HL-60 (cell line): ENCODE results near the gene SEPTIN5.

ENCODE experiments used
- CTCF ChIP-seq: IDR thresholded peaks from one replicate; pipeline ENCODE4 v1.5.1; 2011; ENCODE audit warnings: low read length, control low read depth, inconsistent platforms; ENCODE audit not compliant: insufficient read depth
- POLR2AphosphoS5 ChIP-seq: IDR thresholded peaks from 2 replicates; pipeline ENCODE4 v1.6.1; 2012; ENCODE audit warnings: low read depth
- TF ChIP-seq, protein P1 (sequence below): IDR thresholded peaks from 2 replicates; pipeline ENCODE4 v1.6.1; 2012; ENCODE audit warnings: low read depth; ENCODE audit not compliant: insufficient replicate concordance

DNA sequence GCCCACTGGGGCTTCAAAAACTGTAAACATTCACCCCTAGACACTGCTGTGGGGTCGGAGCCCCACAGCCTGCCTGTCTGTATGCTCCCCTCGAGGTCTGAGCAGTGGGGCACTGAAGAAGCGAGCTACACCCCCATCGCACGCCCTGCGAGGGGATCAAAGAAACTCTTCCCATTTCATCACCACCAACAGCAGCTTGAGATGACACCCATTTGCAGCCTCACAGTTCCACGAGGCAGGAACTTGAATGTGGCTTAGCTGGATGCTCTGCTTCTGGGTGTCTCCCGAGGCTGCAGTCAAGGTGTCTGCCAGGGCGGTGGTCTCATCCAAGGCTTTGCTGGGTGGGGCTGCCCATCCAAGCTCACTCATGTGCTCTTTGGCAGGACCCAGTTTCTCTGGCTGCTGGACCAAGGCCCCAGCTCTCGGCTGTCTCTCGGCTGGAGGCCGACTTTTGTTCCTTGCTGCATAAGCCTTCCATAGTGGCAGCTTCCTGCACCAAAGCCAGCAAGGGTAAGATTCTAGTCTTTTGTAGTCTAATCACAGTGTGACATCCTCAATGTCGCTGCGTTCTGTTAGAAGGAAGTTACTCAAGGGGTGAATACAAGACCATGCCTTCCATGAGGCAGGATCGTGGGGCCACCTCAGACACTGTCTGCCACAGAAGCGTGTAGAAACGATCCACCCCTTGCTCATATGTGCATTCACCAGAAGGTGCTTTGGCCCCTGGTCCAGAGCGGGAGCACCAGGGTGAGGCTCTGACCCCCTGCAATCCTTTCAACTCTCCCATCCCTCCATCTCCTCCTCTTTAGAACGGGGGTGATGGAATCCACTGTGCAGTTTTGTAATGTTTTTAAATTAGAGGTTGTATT is 46.2 kb upstream of the SEPTIN5 start:
- TF ChIP-seq CTCF (no peak), POLR2AphosphoS5 (no peak)
- TF ChIP-seq, protein P1, sequence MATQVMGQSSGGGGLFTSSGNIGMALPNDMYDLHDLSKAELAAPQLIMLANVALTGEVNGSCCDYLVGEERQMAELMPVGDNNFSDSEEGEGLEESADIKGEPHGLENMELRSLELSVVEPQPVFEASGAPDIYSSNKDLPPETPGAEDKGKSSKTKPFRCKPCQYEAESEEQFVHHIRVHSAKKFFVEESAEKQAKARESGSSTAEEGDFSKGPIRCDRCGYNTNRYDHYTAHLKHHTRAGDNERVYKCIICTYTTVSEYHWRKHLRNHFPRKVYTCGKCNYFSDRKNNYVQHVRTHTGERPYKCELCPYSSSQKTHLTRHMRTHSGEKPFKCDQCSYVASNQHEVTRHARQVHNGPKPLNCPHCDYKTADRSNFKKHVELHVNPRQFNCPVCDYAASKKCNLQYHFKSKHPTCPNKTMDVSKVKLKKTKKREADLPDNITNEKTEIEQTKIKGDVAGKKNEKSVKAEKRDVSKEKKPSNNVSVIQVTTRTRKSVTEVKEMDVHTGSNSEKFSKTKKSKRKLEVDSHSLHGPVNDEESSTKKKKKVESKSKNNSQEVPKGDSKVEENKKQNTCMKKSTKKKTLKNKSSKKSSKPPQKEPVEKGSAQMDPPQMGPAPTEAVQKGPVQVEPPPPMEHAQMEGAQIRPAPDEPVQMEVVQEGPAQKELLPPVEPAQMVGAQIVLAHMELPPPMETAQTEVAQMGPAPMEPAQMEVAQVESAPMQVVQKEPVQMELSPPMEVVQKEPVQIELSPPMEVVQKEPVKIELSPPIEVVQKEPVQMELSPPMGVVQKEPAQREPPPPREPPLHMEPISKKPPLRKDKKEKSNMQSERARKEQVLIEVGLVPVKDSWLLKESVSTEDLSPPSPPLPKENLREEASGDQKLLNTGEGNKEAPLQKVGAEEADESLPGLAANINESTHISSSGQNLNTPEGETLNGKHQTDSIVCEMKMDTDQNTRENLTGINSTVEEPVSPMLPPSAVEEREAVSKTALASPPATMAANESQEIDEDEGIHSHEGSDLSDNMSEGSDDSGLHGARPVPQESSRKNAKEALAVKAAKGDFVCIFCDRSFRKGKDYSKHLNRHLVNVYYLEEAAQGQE: no peak
